Neural progenitor cell (in vitro differentiated cells): ENCODE results near the gene YDJC. TPM values are rescaled to one million over a fixed set of nuclear protein-coding genes. Genes with fewer than 3 reads are reported as not detected.

ENCODE experiments used
- DNase-seq: peaks from one replicate; pipeline ENCODE4 v3.0.0-alpha.2; 2016; ENCODE audit warnings: low spot score
- H2AFZ ChIP-seq: fragments of 200-600 bp; sonication (generic); replicated peaks from 2 replicates; pipeline ENCODE4 v1.6.1; 2016; ENCODE audit warnings: antibody characterized with exemption
- H3F3A ChIP-seq: fragments of 200-600 bp; sonication (generic); 2 replicates; pipeline ENCODE4 v1.6.1; 2016; ENCODE audit warnings: antibody characterized with exemption, low read depth
- H3K27ac ChIP-seq: fragments of 200-600 bp; sonication (generic); 2 replicates; pipeline ENCODE4 v1.5.1; 2016; ENCODE audit warnings: mild to moderate bottlenecking
- H3K27me3 ChIP-seq: fragments of 200-600 bp; sonication (generic); 2 replicates; pipeline ENCODE4 v1.6.1; 2016; ENCODE audit warnings: mild to moderate bottlenecking, moderate library complexity
- H3K36me3 ChIP-seq: fragments of 200-600 bp; sonication (generic); 2 replicates; pipeline ENCODE4 v1.5.1; 2016
- H3K4me1 ChIP-seq: fragments of 200-600 bp; sonication (generic); 2 replicates; pipeline ENCODE4 v1.6.1; 2016; ENCODE audit warnings: mixed run types
- H3K4me2 ChIP-seq: fragments of 200-600 bp; sonication (generic); 2 replicates; pipeline ENCODE4 v1.6.1; 2016
- H3K4me3 ChIP-seq: fragments of 200-600 bp; sonication (generic); 2 replicates; pipeline ENCODE4 v1.5.1; 2016
- H3K79me2 ChIP-seq: fragments of 200-600 bp; sonication (generic); 2 replicates; pipeline ENCODE4 v1.6.1; 2016; ENCODE audit warnings: low read depth
- H3K9ac ChIP-seq: fragments of 200-600 bp; sonication (generic); 2 replicates; pipeline ENCODE4 v1.6.1; 2016
- H3K9me3 ChIP-seq: fragments of 200-600 bp; sonication (generic); 2 replicates; pipeline ENCODE4 v1.5.1; 2016; ENCODE audit warnings: low read depth
- H4K20me1 ChIP-seq: fragments of 200-600 bp; sonication (generic); 2 replicates; pipeline ENCODE4 v1.6.1; 2016; ENCODE audit warnings: low read depth
- H3K27ac Mint-ChIP-seq: 3 replicates; pipeline ENCODE4 v1.8.0; 2021; ENCODE audit warnings: mixed read lengths
- H3K27me3 Mint-ChIP-seq: 2 replicates; pipeline ENCODE4 v1.8.0; 2022; ENCODE audit warnings: low read depth, mild to moderate bottlenecking, inconsistent platforms, moderate library complexity, mixed read lengths; ENCODE audit not compliant: insufficient read depth
- H3K36me3 Mint-ChIP-seq: 3 replicates; pipeline ENCODE4 v1.8.0; 2021; ENCODE audit warnings: mixed read lengths
- H3K4me1 Mint-ChIP-seq: 3 replicates; pipeline ENCODE4 v1.8.0; 2021; ENCODE audit warnings: mixed read lengths
- H3K4me3 Mint-ChIP-seq: 3 replicates; pipeline ENCODE4 v1.8.0; 2021; ENCODE audit warnings: mild to moderate bottlenecking, moderate library complexity, mixed read lengths
- H3K9me3 Mint-ChIP-seq: 3 replicates; pipeline ENCODE4 v1.8.0; 2020; ENCODE audit warnings: mixed read lengths
- EZH2 ChIP-seq: fragments of 200-600 bp; sonication (generic); IDR thresholded peaks from 2 replicates; pipeline ENCODE4 v1.6.1; 2017; ENCODE audit warnings: antibody characterized with exemption, mild to moderate bottlenecking, moderate library complexity
- EZH2phosphoT487 ChIP-seq: fragments of 200-600 bp; sonication (generic); IDR thresholded peaks from 2 replicates; pipeline ENCODE4 v1.6.1; 2017; ENCODE audit warnings: antibody characterized with exemption
- total RNA-seq: library from RNA; depleted of rRNA; stranded (reverse); fragments of >200 nt; gene quantifications from 2 replicates; pipeline ENCODE4 v1.2.3, GENCODE V29; 2015; ENCODE audit warnings: low replicate concordance
- TF ChIP-seq, protein P1 (sequence below): fragments of 200-600 bp; sonication (generic); IDR thresholded peaks from 2 replicates; pipeline ENCODE4 v1.5.1; 2017; ENCODE audit warnings: antibody characterized with exemption, mild to moderate bottlenecking

YDJC gene
- total RNA-seq, 1 donor from 2014 or later, result 4.8 TPM

DNA sequence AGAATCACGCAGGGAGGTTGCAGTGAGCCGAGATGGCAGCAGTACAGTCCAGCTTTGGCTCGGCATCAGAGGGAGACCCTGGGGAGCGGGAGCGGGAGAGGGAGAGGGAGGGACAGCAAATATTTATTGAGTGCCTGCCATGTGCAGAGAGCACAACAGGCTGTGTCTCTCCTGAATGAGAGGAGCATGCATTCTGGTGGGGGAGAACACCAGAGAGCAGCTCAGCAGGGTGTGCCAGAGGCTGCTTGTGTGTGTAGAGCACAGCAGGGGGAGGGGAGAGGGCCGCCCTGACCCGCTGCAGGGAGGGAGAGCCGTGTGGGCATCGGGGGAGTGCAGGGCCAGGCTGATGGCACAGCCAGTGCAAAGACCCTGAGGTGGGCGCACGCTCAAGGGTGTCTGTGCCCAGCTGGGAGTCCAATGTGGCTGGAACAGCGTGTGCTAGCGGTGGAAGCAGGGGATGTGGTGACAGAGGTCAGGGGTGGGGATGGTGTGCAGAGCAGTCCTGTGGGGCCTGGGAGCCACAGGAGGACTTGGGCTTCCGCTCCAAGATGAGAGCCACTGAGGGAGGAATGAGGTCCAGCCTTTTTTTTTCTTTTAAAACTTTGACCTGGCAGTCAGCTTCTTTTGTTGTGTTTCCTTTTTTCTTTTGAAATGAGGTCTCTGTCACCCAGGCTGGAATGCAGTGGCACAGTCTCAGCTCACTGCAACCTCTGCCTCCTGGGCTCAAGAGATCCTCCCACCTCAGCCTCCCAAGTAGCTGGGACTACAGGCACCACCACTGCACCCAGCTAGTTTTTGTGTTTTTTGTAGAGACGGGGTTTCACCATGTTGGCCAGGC is 48.0 kb upstream of the YDJC start:
- Histone ChIP-seq H3K79me2 (no peaks in the 10 kb centered on the region), H3K4me1 (no peaks in the 10 kb centered on the region), H3K4me2 (no peak overlapping the region), H3K27me3 (no peaks in the 10 kb centered on the region), H3K4me3 (no peak overlapping the region), H3K36me3 (no peaks in the 10 kb centered on the region), H3K27ac (no peak overlapping the region), H3K9me3 (no peaks in the 10 kb centered on the region), H2AFZ (no peak overlapping the region), H3F3A (no peaks in the 10 kb centered on the region), H3K9ac (no peak overlapping the region), H4K20me1 (no peaks in the 10 kb centered on the region)
- Mint-ChIP-seq H3K4me1 (no peaks in the 10 kb centered on the region), H3K27ac (no peak overlapping the region), H3K27me3 (peaks cover 3% of the 10 kb centered on the region), H3K4me3 (no peak overlapping the region), H3K36me3 (peaks cover 16% of the 10 kb centered on the region), H3K9me3 (no peaks in the 10 kb centered on the region)
- no peak for DNase-seq
- TF ChIP-seq EZH2 (no peak), EZH2phosphoT487 (no peak)
- TF ChIP-seq, protein P1, sequence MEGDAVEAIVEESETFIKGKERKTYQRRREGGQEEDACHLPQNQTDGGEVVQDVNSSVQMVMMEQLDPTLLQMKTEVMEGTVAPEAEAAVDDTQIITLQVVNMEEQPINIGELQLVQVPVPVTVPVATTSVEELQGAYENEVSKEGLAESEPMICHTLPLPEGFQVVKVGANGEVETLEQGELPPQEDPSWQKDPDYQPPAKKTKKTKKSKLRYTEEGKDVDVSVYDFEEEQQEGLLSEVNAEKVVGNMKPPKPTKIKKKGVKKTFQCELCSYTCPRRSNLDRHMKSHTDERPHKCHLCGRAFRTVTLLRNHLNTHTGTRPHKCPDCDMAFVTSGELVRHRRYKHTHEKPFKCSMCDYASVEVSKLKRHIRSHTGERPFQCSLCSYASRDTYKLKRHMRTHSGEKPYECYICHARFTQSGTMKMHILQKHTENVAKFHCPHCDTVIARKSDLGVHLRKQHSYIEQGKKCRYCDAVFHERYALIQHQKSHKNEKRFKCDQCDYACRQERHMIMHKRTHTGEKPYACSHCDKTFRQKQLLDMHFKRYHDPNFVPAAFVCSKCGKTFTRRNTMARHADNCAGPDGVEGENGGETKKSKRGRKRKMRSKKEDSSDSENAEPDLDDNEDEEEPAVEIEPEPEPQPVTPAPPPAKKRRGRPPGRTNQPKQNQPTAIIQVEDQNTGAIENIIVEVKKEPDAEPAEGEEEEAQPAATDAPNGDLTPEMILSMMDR, result no peak

DNA sequence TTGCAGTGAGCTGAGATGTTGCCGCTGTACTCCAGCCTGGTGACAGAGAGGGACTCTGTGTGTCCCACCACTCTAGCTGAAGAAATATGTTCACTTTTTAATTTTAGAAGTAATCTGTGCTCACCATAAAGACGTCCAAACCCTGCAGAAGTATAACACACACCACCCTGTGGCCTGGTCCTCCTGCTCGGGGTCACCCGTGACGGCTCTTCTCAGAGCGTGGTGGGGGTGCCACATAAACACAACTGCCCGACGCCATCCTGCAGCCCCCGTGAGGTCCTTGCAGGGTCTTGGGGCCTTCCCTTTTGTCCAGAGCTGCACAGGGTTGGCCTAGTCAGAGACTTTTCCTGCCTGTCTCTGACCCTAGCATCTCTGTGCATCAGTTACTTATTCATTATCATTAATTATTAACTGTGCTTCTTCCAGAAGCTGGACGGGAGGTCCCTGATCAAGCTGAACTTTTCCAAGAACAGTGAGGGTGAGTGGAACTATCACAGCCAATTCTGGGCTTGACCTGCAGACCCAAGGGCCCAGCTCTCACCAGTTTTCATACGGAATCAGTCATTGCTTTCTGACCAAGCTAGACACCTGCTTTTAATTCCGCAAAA is 44.9 kb upstream of the YDJC start:
- Histone ChIP-seq H3K27ac (no peak overlapping the region), H3K36me3 (no peaks in the 10 kb centered on the region), H3K4me1 (no peaks in the 10 kb centered on the region), H3K4me3 (no peak overlapping the region), H3K9ac (no peak overlapping the region), H3K4me2 (no peak overlapping the region), H4K20me1 (no peaks in the 10 kb centered on the region), H3F3A (no peaks in the 10 kb centered on the region), H2AFZ (no peak overlapping the region), H3K9me3 (no peaks in the 10 kb centered on the region), H3K79me2 (no peaks in the 10 kb centered on the region), H3K27me3 (no peaks in the 10 kb centered on the region)
- H3K4me3 Mint-ChIP-seq, result no peak overlapping the region
- TF ChIP-seq, protein P1, result no peak
- TF ChIP-seq EZH2, result no peak
- no peak for TF ChIP-seq EZH2phosphoT487
- H3K4me1 Mint-ChIP-seq, result no peaks in the 10 kb centered on the region
- DNase-seq, result no peak
- H3K27ac Mint-ChIP-seq, result no peak overlapping the region
- H3K9me3 Mint-ChIP-seq, result no peaks in the 10 kb centered on the region
- peaks cover 18% of the 10 kb centered on the region for H3K36me3 Mint-ChIP-seq
- H3K27me3 Mint-ChIP-seq, result no peaks in the 10 kb centered on the region

DNA sequence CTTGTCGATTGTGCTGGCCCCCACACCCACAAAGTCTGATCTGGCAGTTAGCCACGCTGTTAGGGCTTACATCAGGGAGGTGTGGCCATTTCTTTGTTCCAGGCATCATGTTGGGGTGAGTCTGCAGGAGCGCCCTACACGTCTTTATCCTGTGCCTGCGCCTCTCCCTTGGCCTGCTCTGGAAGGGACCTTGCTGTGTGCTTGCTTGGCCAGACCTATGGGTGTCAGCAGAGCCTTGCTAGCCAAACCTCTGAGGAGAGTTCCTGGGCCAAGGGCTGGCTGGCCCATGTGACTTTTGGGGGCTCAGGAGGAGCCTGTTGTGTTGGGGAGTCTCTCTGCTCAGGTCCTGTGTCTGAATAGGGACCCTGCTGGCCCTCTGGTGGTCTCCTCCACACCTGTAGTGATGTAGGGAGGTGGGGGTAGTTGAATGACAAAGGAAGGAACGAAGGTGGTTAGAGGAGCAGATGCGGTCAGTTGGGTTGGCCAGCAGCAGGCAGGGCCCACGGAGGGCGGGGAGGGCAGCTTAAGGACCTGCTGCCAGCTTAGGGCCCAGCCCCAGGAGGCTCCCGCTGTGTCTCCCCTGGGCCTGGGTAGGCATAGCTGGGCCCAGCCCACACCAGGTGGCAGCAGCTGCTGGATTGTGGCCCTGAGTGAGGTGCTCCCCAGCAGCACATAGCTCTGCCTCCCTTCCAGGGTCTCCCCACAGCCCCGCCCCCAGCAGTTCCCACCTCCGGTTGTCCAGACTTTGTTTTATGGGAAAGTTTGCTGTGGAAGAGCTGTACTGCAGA is 43.9 kb upstream of the YDJC start:
- H3K9me3 Mint-ChIP-seq, result no peaks in the 10 kb centered on the region
- Histone ChIP-seq H3K9ac (no peak overlapping the region), H3F3A (no peaks in the 10 kb centered on the region), H3K4me3 (no peak overlapping the region), H3K4me2 (no peak overlapping the region), H3K36me3 (no peaks in the 10 kb centered on the region), H4K20me1 (no peaks in the 10 kb centered on the region), H3K79me2 (no peaks in the 10 kb centered on the region), H2AFZ (no peak overlapping the region), H3K27ac (no peak overlapping the region), H3K9me3 (no peaks in the 10 kb centered on the region), H3K27me3 (no peaks in the 10 kb centered on the region), H3K4me1 (no peaks in the 10 kb centered on the region)
- no peak for TF ChIP-seq EZH2
- TF ChIP-seq EZH2phosphoT487, result no peak
- TF ChIP-seq, protein P1, result no peak
- no peak overlapping the region for H3K4me3 Mint-ChIP-seq
- no peaks in the 10 kb centered on the region for H3K27me3 Mint-ChIP-seq
- peaks cover 18% of the 10 kb centered on the region for H3K36me3 Mint-ChIP-seq
- no peaks in the 10 kb centered on the region for H3K4me1 Mint-ChIP-seq
- DNase-seq, result no peak
- no peak overlapping the region for H3K27ac Mint-ChIP-seq
